ENCODE data around the gene MORN1. TPM values are rescaled to one million over a fixed set of nuclear protein-coding genes. Genes with fewer than 3 reads are reported as not detected.
A peak's percentile ranks its signal among the peaks of the same experiment; 100 is the strongest.

MORN1 gene
- total and polyA plus RNA-seq, 8 donors, result 4.7 to 9.3 (median 5.3) TPM

DNA sequence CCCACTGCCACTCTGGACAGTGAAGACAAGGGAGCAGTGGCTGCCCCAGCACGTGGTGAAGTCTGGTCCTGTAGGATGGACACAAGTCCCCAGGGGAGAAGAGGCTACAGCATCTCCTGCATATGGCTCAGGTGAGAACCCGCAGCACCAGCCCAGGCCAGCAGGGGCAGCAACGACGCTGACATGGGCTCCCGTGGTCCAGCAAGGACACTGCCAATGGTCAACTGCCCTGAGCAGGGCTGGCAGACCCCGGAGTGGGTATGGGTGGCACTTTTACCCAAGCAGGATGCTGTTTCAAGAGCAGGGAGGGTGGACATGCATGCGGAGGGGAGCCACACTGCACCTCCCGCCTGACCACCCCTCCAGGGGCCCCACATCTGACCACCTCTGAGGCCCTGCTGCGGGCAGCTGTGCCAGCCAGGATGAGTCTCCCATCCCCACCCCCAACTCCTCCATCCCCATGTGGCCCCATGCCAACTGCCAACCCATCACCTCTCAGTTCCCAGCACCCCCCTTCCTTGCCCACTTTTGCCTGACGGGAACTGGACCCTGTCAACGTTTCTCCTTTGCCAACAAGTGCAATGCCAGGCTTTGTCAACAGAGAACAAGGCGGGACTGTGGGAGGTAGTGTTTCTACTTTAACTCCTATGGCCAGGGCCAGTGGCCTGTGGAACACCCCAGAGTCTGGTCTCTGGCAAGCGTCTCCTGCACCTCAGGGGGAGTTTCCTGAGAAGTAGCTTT, 8.6 kb downstream of the MORN1 start:
- Histone ChIP-seq H3K4me1 (no peaks in the 10 kb centered on the region), H3K27me3 (no peaks in the 10 kb centered on the region), H3K36me3 (no peaks in the 10 kb centered on the region), H3K27ac (no peak overlapping the region), H3K9me3 (no peaks in the 10 kb centered on the region), H3K4me3 (no peak overlapping the region)
- ATAC-seq (peak; percentile 50 to 65 (median 62)), DNase-seq (peak in 3 of 6 donors; percentile 60 to 81 (median 71)), FAIRE-seq (no peak)
- TF ChIP-seq, protein P1, sequence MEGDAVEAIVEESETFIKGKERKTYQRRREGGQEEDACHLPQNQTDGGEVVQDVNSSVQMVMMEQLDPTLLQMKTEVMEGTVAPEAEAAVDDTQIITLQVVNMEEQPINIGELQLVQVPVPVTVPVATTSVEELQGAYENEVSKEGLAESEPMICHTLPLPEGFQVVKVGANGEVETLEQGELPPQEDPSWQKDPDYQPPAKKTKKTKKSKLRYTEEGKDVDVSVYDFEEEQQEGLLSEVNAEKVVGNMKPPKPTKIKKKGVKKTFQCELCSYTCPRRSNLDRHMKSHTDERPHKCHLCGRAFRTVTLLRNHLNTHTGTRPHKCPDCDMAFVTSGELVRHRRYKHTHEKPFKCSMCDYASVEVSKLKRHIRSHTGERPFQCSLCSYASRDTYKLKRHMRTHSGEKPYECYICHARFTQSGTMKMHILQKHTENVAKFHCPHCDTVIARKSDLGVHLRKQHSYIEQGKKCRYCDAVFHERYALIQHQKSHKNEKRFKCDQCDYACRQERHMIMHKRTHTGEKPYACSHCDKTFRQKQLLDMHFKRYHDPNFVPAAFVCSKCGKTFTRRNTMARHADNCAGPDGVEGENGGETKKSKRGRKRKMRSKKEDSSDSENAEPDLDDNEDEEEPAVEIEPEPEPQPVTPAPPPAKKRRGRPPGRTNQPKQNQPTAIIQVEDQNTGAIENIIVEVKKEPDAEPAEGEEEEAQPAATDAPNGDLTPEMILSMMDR (IDR thresholded peaks at IDR 0.05), result peak in 3 of 4 donors; percentile 23 to 46 (median 28)
- intact Hi-C loops (cut with DNase I), result loop anchor here in 2 of 3 donors (2.0 to 5.0 kb wide), 2 partner anchors 185 to 186 kb away; no protein-coding TSS in a partner anchor
- 39 to 40% methylated on average over 12 to 13 of the region's 13 CpGs for WGBS, 2 donors

DNA sequence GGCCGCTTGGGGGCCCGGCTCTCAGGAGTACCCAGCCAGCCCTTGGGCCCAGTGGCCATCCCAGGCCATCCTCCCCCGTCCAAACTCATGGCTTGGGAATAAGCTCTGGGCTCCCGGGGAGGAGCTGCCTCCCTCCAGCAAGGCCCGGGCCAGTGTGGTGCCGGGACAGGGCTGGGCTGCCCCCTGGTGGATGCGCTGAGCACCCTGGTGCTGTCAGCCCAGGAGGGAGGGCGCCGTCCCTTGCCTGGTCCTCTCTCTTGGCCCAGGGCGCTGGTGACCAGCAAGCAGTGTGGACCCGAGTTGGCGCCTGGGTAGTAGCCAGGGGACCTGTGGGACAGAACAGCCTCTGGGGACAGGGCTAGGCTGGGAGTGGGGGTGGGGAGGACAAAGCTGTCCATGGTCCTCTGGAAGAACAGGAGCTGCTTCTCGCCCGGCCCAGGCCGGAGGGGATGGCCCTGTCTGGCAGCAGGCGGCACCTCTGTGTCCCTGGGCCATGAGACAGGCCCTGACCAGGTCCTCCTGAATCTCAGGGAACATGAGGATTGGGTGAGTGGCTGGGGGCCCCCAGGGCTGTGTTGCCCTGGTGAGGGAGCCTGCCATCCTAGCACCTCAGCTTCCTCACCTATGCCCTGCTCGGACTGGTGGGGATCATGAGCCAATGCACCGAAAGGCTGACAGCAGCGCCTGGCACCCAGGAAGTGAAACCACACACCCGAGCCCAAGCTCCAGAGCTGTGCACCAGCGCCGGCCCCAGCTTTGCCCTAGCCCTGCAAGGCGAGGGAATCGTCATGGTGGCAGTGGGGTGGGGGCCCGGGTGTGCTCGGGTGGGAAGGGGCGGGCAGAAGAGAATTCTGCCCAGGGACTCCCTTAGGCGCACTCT, 9.4 kb downstream of the MORN1 start:
- TF ChIP-seq, protein P1 (IDR thresholded peaks at IDR 0.05), result peak; percentile 80 to 89 (median 85)
- no peaks in the 10 kb centered on the region for H3K4me1 ChIP-seq
- no peaks in the 10 kb centered on the region for H3K36me3 ChIP-seq
- intact Hi-C loops (cut with DNase I), result loop anchor here in 2 of 3 donors (2.0 to 5.0 kb wide), 2 partner anchors 185 kb away; no protein-coding TSS in a partner anchor
- H3K4me3 ChIP-seq, result no peak overlapping the region
- peak; percentile 70 to 95 (median 83) for DNase-seq
- ATAC-seq, result peak; percentile 89 to 98 (median 96)
- H3K27ac ChIP-seq, result no peak overlapping the region
- H3K27me3 ChIP-seq, result no peaks in the 10 kb centered on the region
- FAIRE-seq, result no peak
- WGBS, 2 donors, result 36 to 42% methylated on average over 28 of the region's 28 CpGs
- no peaks in the 10 kb centered on the region for H3K9me3 ChIP-seq

DNA sequence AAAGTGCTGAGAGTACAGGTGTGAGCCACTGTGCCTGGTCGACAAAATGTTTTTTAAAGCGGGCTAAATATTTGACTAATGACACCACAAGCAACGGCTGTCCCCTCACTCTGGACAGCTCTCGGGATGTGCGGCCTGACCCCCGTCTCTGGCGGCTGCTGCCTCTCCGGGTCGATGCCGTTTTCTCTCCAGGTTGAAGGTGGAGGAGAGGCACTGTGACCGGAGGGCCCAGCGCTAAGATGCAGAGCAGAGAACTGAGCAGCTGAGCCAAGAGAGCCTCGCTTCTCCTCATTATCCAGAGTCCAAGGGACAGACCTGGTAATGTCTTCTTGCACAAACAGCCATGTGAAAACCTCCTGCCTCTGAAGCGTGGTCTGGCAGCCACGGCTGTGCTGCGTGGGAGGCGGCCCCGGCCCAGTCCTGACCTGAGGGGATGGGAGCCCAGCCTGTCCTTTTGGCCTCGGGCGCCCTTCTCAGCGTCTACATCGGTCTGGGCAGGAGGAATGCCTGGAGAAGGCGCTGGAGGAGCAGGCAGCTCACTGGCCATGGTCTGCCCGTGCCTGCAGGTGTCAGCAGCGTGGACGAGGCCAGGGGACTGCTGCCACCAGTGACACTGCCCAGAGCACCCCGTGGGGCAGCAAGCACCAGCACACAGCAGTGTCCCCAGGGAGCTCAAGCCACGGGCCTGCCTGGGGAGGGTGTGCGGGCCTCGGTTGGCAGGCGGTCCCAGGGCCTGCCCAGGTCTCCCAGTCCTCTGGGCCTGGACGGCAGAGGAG, 10.3 kb downstream of the MORN1 start:
- WGBS, 2 donors, result 75 to 83% methylated on average over 32 of the region's 32 CpGs
- DNase-seq (peak in 2 of 6 donors; percentile 33 to 74), ATAC-seq (peak in 2 of 4 donors; percentile 3), FAIRE-seq (no peak)
- intact Hi-C loops (cut with DNase I), result loop anchor here in 1 of 3 donors (5.0 kb wide), 1 partner anchor 184 kb away; no protein-coding TSS in a partner anchor
- Histone ChIP-seq H3K4me1 (no peaks in the 10 kb centered on the region), H3K27ac (no peak overlapping the region), H3K4me3 (no peak overlapping the region), H3K9me3 (no peaks in the 10 kb centered on the region), H3K36me3 (no peaks in the 10 kb centered on the region), H3K27me3 (no peaks in the 10 kb centered on the region)
- TF ChIP-seq, protein P1 (IDR thresholded peaks at IDR 0.05), result no peak

DNA sequence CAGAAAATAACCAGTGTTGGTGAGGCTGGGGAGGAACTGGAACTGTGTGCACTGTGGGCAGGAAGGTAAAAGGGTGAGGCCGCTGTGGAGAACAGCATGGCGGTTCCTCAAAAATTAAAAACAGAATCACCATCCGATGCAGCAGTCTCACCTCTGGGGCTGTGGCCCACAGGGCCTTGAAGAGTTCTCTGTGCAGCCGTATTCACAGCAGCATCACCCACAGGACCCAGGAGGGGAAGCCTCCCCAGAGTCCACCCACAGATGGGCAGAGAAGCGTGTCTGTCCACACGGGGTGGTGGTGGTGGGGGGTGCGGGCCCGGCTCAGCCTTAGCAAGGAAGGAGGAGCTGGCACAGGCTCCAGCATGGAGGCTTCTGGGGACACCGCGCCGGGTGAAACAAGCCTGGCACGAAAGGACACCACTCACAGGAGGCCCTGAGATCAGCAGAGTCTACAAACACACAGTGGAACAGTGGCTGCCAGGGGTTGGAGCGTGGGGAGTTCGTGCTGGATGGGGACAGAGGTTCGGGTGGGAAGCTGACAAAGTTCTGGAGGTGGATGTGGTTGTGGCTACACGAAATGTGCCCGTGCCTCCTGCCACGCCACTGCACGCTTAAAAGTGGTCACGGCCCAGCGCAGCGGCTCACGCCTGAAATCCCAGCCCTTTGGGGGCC, 11.5 kb downstream of the MORN1 start:
- H3K27ac ChIP-seq, result no peak overlapping the region
- H3K9me3 ChIP-seq, result no peaks in the 10 kb centered on the region
- WGBS, 2 donors, result 84 to 91% methylated on average over 23 of the region's 23 CpGs
- ATAC-seq (no peak), DNase-seq (peak in 2 of 6 donors; percentile 20 to 44), FAIRE-seq (no peak)
- intact Hi-C loops (cut with DNase I), result loop anchor here in 2 of 3 donors (5.0 to 10.0 kb wide), 2 partner anchors 183 to 185 kb away; partner anchors contain the start of gene FAAP20 (in 1 of the 2)
- no peaks in the 10 kb centered on the region for H3K4me1 ChIP-seq
- TF ChIP-seq, protein P1 (IDR thresholded peaks at IDR 0.05), result no peak
- no peaks in the 10 kb centered on the region for H3K36me3 ChIP-seq
- no peaks in the 10 kb centered on the region for H3K27me3 ChIP-seq
- no peak overlapping the region for H3K4me3 ChIP-seq

Measured in pancreas (tissue), 10 donors.